Thyroid gland (tissue), 4 donors: ENCODE data around the gene DICER1.

Experiments
- CTCF ChIP-seq, 6 experiments: fragments of 200-600 bp in 3 of 6; fragments of 450-650 bp in 3 of 6; sonication (generic) in 3 of 6; IDR thresholded peaks; one replicate each; pipeline ENCODE4 v1.5.1; 2016 to 2019; ENCODE audit warnings: antibody characterized with exemption in 6 of 6, mild to moderate bottlenecking in 2 of 6, inconsistent platforms in 1 of 6, moderate library complexity in 1 of 6
- POLR2A ChIP-seq, 2 donors: fragments of 450-650 bp; IDR thresholded peaks; one replicate each; pipeline ENCODE4 v1.6.1; 2017; ENCODE audit warnings: antibody characterized with exemption in 2 of 2, mild to moderate bottlenecking in 2 of 2, moderate library complexity in 1 of 2

DNA sequence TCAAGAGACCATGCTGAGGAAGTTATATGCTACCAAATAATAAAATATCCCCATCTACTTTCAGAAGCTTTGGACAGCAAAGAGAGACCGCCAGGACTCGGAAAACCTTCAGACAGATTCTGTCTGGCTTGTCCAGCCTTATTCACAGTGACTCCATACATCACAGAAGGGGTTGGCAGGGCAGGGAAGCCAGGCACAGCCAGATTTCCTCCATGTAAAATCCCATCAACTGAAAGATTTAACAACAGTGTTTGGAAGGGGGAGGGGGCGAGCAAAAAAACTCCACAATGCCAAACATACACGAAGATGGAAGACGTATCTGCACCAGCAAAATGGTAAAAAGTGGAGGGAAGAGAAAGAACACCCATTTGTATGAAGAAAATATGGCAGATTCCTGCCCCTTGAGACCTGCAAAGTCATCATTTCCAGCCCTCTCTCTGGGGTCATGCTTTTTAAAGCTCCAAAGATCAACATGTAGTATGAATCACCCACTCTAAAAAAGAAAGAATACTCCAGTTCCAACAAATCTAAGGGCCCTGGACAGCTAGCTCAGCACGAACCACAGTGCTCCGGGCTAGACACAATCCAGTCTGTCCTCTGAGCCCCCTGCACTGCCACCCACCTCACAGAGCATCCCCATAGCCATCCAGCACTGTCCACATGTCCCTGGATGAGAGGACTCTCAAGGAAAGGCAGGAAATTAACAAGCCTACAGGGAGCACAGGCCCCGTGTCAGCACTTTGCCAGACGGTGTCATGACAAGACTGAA lies 116.4 kb downstream of the DICER1 start:
- TF ChIP-seq POLR2A (IDR thresholded peaks at IDR 0.05) = no peak
- TF ChIP-seq CTCF (IDR thresholded peaks at IDR 0.05) = no peak
